H1 (cell line): ENCODE results near the gene NDUFA7. TPM values are rescaled to one million over a fixed set of nuclear protein-coding genes. Genes with fewer than 3 reads are reported as not detected.

Experiments
- CTCF ChIA-PET: fragments of 300-600 bp; sonication (Branson Sonifier 250); formaldehyde crosslinking; loops from one replicate; lab custom pipeline; 2021; ENCODE audit not compliant: partially characterized antibody; lab: Charles Lee
- POLR2A ChIA-PET: fragments of 300-600 bp; sonication (Branson Sonifier 250); formaldehyde crosslinking; loops from one replicate; lab custom pipeline; 2021; ENCODE audit warnings: inconsistent platforms; ENCODE audit not compliant: partially characterized antibody; lab: Charles Lee
- DNase-seq, 2 experiments: peaks; one replicate each; pipeline versions ENCODE4 v3.0.0 to v3.0.0-alpha.2; 2010 to 2022; ENCODE audit warnings: low spot score in 2 of 2, low read depth in 1 of 2, mixed read lengths in 1 of 2
- FAIRE-seq: peaks from 2 replicates; lab custom pipeline; 2011; peaks lifted over from hg19 to GRCh38; lab: Jason Lieb, UNC
- H2AFZ ChIP-seq: 2 replicates; pipeline ENCODE4 v1.8.1; 2012; ENCODE audit warnings: low read length, inconsistent platforms
- H2AK5ac ChIP-seq: 2 replicates; pipeline ENCODE4 v1.6.1; 2013; ENCODE audit warnings: low read depth, low read length
- H2BK120ac ChIP-seq: replicated peaks from 2 replicates; pipeline ENCODE3; 2013; ENCODE audit warnings: low read depth, low read length, inconsistent platforms
- H2BK12ac ChIP-seq: 2 replicates; pipeline ENCODE4 v1.6.1; 2013; ENCODE audit warnings: low read depth, low read length
- H2BK15ac ChIP-seq: 2 replicates; pipeline ENCODE4 v1.6.1; 2013; ENCODE audit warnings: low read length
- H2BK20ac ChIP-seq: 2 replicates; pipeline ENCODE4 v1.6.1; 2013; ENCODE audit warnings: low read length
- H2BK5ac ChIP-seq: 2 replicates; pipeline ENCODE4 v1.6.1; 2013; ENCODE audit warnings: low read depth, low read length
- H3K14ac ChIP-seq: 2 replicates; pipeline ENCODE4 v1.6.1; 2013; ENCODE audit warnings: inconsistent platforms; ENCODE audit not compliant: insufficient read length
- H3K18ac ChIP-seq: 2 replicates; pipeline ENCODE4 v1.6.1; 2013; ENCODE audit warnings: low read length; ENCODE audit errors: extremely low read depth
- H3K23ac ChIP-seq: 2 replicates; pipeline ENCODE4 v1.6.1; 2013; ENCODE audit warnings: inconsistent platforms; ENCODE audit not compliant: insufficient read length
- H3K23me2 ChIP-seq: 2 replicates; pipeline ENCODE4 v1.6.1; 2013; ENCODE audit warnings: low read depth, low read length
- H3K27ac ChIP-seq: 2 replicates; pipeline ENCODE4 v1.6.1; 2011; ENCODE audit warnings: low read depth, low read length, inconsistent platforms
- H3K27me3 ChIP-seq, 4 experiments: replicated peaks in 1 of 4; 1 replicate in 1 of 4; 2 replicates in 3 of 4; pipeline versions ENCODE4 v1.6.1 to v1.8.1; 2011 to 2013; ENCODE audit warnings: low read length in 3 of 4, mild to moderate bottlenecking in 3 of 4, inconsistent platforms in 2 of 4, mixed read lengths in 2 of 4, moderate library complexity in 1 of 4; ENCODE audit not compliant: control insufficient read depth in 3 of 4, insufficient read depth in 3 of 4; ENCODE audit errors: extremely low read depth in 1 of 4
- H3K36me3 ChIP-seq, 4 experiments: 2 replicates each; pipeline versions ENCODE4 v1.6.1 to v1.8.1; 2011 to 2013; ENCODE audit warnings: mild to moderate bottlenecking in 4 of 4, low read length in 3 of 4, moderate library complexity in 2 of 4, control low read depth in 1 of 4, inconsistent platforms in 1 of 4; ENCODE audit not compliant: insufficient read depth in 4 of 4, control insufficient read depth in 2 of 4
- H3K4ac ChIP-seq: replicated peaks from 2 replicates; pipeline ENCODE3; 2013; ENCODE audit warnings: low read length, low read depth, mixed read lengths, inconsistent platforms; ENCODE audit not compliant: insufficient read length
- H3K4me1 ChIP-seq, 4 experiments: replicated peaks in 1 of 4; 1 replicate in 1 of 4; 2 replicates in 3 of 4; pipeline versions ENCODE4 v1.6.1 to v1.8.1; 2011 to 2013; ENCODE audit warnings: low read length in 3 of 4, inconsistent platforms in 2 of 4, mixed read lengths in 1 of 4; ENCODE audit not compliant: insufficient read depth in 4 of 4, control insufficient read depth in 3 of 4
- H3K4me2 ChIP-seq, 2 experiments: 2 replicates each; pipeline versions ENCODE4 v1.6.1 to v1.8.1; 2011 to 2013; ENCODE audit warnings: low read depth in 2 of 2, low read length in 2 of 2, control low read depth in 1 of 2, inconsistent platforms in 1 of 2, mild to moderate bottlenecking in 1 of 2; ENCODE audit not compliant: insufficient read depth in 1 of 2
- H3K4me3 ChIP-seq, 4 experiments: fragments of 200-600, 300-600 bp in 1 of 4; sonication (generic), shearing (Covaris generic), sonication (Bioruptor Twin) in 1 of 4; 2 replicates each; pipeline versions ENCODE4 v1.5.1 to v1.8.1; 2011 to 2016; ENCODE audit warnings: low read length in 4 of 4, low read depth in 3 of 4, control low read depth in 2 of 4, inconsistent platforms in 2 of 4, mild to moderate bottlenecking in 2 of 4, mixed read lengths in 1 of 4, moderate library complexity in 1 of 4; ENCODE audit not compliant: insufficient read depth in 2 of 4; ENCODE audit errors: extremely low read depth in 1 of 4
- H3K56ac ChIP-seq: replicated peaks from 2 replicates; pipeline ENCODE3; 2013; ENCODE audit warnings: low read depth, mild to moderate bottlenecking, mixed read lengths, low read length, inconsistent platforms; ENCODE audit not compliant: insufficient read length
- H3K79me1 ChIP-seq: 2 replicates; pipeline ENCODE4 v1.6.1; 2013; ENCODE audit warnings: low read depth, low read length, control low read depth
- H3K79me2 ChIP-seq, 2 experiments: 2 replicates each; pipeline versions ENCODE4 v1.6.1 to v1.8.1; 2012 to 2013; ENCODE audit warnings: low read length in 2 of 2, mild to moderate bottlenecking in 2 of 2, inconsistent platforms in 1 of 2; ENCODE audit not compliant: insufficient read depth in 2 of 2, control insufficient read depth in 1 of 2
- H3K9ac ChIP-seq, 4 experiments: replicated peaks in 1 of 4; 1 replicate in 1 of 4; 2 replicates in 3 of 4; pipeline versions ENCODE4 v1.6.1 to v1.8.1; 2011 to 2013; ENCODE audit warnings: low read depth in 3 of 4, low read length in 3 of 4, control low read depth in 2 of 4, mild to moderate bottlenecking in 2 of 4, moderate library complexity in 2 of 4, inconsistent platforms in 1 of 4; ENCODE audit errors: extremely low read depth in 1 of 4
- H3K9me3 ChIP-seq, 2 experiments: 2 replicates each; pipeline versions ENCODE4 v1.6.1 to v1.8.1; 2012 to 2013; ENCODE audit warnings: mild to moderate bottlenecking in 2 of 2, moderate library complexity in 2 of 2, control low read depth in 1 of 2, inconsistent platforms in 1 of 2, low read depth in 1 of 2, low read length in 1 of 2, mixed read lengths in 1 of 2; ENCODE audit not compliant: insufficient read depth in 2 of 2
- H4K20me1 ChIP-seq, 2 experiments: replicated peaks in 1 of 2; 2 replicates each; pipeline versions ENCODE3 to v1.8.1; 2011 to 2013; ENCODE audit warnings: inconsistent platforms in 2 of 2, low read length in 2 of 2, mild to moderate bottlenecking in 1 of 2; ENCODE audit not compliant: insufficient read depth in 2 of 2, control insufficient read depth in 1 of 2
- H4K5ac ChIP-seq: 2 replicates; pipeline ENCODE4 v1.6.1; 2013; ENCODE audit warnings: low read length, low read depth, mixed read lengths, inconsistent platforms; ENCODE audit not compliant: insufficient read length
- H4K8ac ChIP-seq: 2 replicates; pipeline ENCODE4 v1.8.0; 2013; ENCODE audit warnings: mild to moderate bottlenecking, moderate library complexity, low read length, inconsistent platforms; ENCODE audit not compliant: insufficient read depth; ENCODE audit errors: extremely low read depth
- H4K91ac ChIP-seq: replicated peaks from 2 replicates; pipeline ENCODE3; 2013; ENCODE audit warnings: low read length, mixed read lengths, inconsistent platforms; ENCODE audit not compliant: insufficient read length
- EP300 ChIP-seq, 2 experiments: IDR thresholded peaks; 1 replicate in 1 of 2; 2 replicates in 1 of 2; pipeline ENCODE4 v1.6.1; 2011 to 2012; ENCODE audit warnings: low read depth in 2 of 2, low read length in 2 of 2, mild to moderate bottlenecking in 2 of 2, borderline replicate concordance in 1 of 2, inconsistent platforms in 1 of 2, moderate library complexity in 1 of 2
- GTF2F1 ChIP-seq: IDR thresholded peaks from 2 replicates; pipeline ENCODE4 v1.6.1; 2012; ENCODE audit warnings: low read depth, low read length, improper control_type of control experiment, borderline replicate concordance
- RBBP5 ChIP-seq: IDR thresholded peaks from 2 replicates; pipeline ENCODE4 v1.7.1; 2012; ENCODE audit warnings: low read depth, mild to moderate bottlenecking, inconsistent platforms, low read length, moderate library complexity, borderline replicate concordance
- WGBS, 2 experiments: shearing (Covaris generic) in 1 of 2; methylation state at CpG; one replicate each; pipeline versions ENCODE4 v1.1.6 to v1.1.7; 2013 to 2015; ENCODE audit warnings: low lambda C conversion rate in 2 of 2, mixed read lengths in 2 of 2, inconsistent platforms in 1 of 2, low coverage in 1 of 2, missing lambda C conversion rate in 1 of 2; ENCODE audit not compliant: insufficient replicate concordance in 2 of 2, insufficient coverage in 1 of 2, insufficient read length in 1 of 2; ENCODE audit errors: extremely low coverage in 1 of 2, missing lambda C conversion rate in 1 of 2; 5-methylcytosine and 5-hydroxymethylcytosine counted together
- polyA plus RNA-seq, 7 experiments: library from polyadenylated mRNA; depleted of rRNA in 3 of 7; stranded (reverse) in 5 of 7; unstranded in 2 of 7; fragments of >200 nt in 5 of 7; fragments of 200-250 nt in 2 of 7; gene quantifications; 1 replicate in 5 of 7; 2 replicates in 1 of 7; 4 replicates in 1 of 7; pipeline versions ENCODE4 v1.2.1 to v1.2.3, GENCODE V29; 2011 to 2013; ENCODE audit warnings: missing spikeins in 2 of 7, mixed read lengths in 2 of 7
- total RNA-seq: library from RNA; stranded (reverse); fragmentation: NEBNext Ultra II Directional; extraction: Animal tissue kit (Norgen Biotek cat#: 25700); gene quantifications from 2 replicates; pipeline ENCODE4 v1.2.1, GENCODE V29; 2021
- TF ChIP-seq, protein P1 (sequence below): IDR thresholded peaks from 2 replicates; pipeline ENCODE4 v1.6.1; 2012; ENCODE audit warnings: inconsistent platforms

The NDUFA7 gene
- total and polyA plus RNA-seq, 2 of the 8 experiments (the other 6 are each of a cell fraction or from before 2014, with no cell fraction given) = 54.4 to 286 TPM

DNA sequence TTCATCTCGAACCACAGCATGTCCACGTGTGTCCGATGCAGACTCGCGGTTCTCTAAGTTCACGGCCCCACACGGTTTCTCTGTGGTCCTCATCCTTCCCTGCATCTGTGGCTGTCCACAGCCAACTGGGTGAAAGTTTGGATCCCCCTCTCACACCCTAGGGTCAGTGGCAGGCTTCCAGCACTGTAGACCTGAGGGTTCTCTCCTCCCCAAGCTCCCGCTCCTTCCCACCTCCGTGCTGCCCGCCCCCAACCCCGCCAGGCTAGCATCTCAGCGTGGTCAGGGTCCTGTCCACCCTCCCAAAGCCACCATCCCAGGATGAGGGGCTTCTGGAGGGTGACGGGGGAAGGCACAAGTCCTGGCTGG is 45.8 kb upstream of the NDUFA7 start:
- Histone ChIP-seq H3K4me3 (peak overlapping the region in 3 of 4 experiments; percentile 20 to 42 (median 26); a peak in 4 of 8 replicates), H4K8ac (peak overlapping the region; percentile 73)

More for the DNA sequence above, 45.8 kb upstream of the NDUFA7 start:
- Histone ChIP-seq H3K4me2 (peak overlapping the region; percentile 38 to 54; a peak in 2 of 4 replicates), H2AFZ (no peak overlapping the region), H3K9me3 (no peaks in the 10 kb centered on the region), H4K91ac (peak overlapping the region; percentile 82), H3K18ac (peak overlapping the region; percentile 83), H3K4me1 (peaks cover 0 to 15% (median 8%) of the 10 kb centered on the region in 4 experiments; a peak in 6 of 7 replicates), H4K5ac (no peak overlapping the region), H3K79me2 (no peaks in the 10 kb centered on the region), H3K79me1 (no peaks in the 10 kb centered on the region; the same call in 1 of the 2 replicates), H4K20me1 (no peaks in the 10 kb centered on the region), H2BK120ac (peak overlapping the region; percentile 18), H3K27ac (no peak overlapping the region), H3K36me3 (no peaks in the 10 kb centered on the region), H2BK12ac (peak overlapping the region; percentile 53; the same call in 1 of the 2 replicates), H3K23ac (no peak overlapping the region), H3K9ac (no peak overlapping the region), H2BK15ac (peak overlapping the region; percentile 83; the same call in 1 of the 2 replicates), H3K4ac (peak overlapping the region; percentile 91), H3K14ac (no peak overlapping the region), H2AK5ac (no peak overlapping the region), H2BK20ac (no peak overlapping the region), H3K27me3 (peaks cover 0 to 24% (median 17%) of the 10 kb centered on the region in 4 experiments; a peak in 6 of 7 replicates), H3K23me2 (peaks cover 18% of the 10 kb centered on the region; the same call in 1 of the 2 replicates), H2BK5ac (peak overlapping the region; percentile 83; the same call in 1 of the 2 replicates), H3K56ac (no peak overlapping the region)
- TF ChIP-seq RBBP5 = 0 out of 2 replicates have a peak, but pooled peaks have one; percentile 45
- TF ChIP-seq GTF2F1 = no peak
- TF ChIP-seq, protein P1, sequence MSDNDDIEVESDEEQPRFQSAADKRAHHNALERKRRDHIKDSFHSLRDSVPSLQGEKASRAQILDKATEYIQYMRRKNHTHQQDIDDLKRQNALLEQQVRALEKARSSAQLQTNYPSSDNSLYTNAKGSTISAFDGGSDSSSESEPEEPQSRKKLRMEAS = no peak
- no peak for TF ChIP-seq EP300 (IDR thresholded peaks at IDR 0.05; ENCODE audit: borderline replicate concordance in 1 of 2, low read depth in 2 of 2, low read length in 2 of 2)
- WGBS, 2 experiments = 82% methylated on average over 12 of the region's 13 CpGs; no CpG with 5 or more reads in 1 of the 2 experiments
- POLR2A ChIA-PET = interaction anchor here (0.7 to 9.2 kb wide), 11 partner anchors 9 to 147 kb away, joined by 3 to 71 read pairs (median 4); partner anchors contain the start of genes HNRNPM, KANK3, RAB11B and ZNF414
- no peak for FAIRE-seq
- DNase-seq = no peak
- CTCF ChIA-PET = interaction anchor here (0.6 to 6.0 kb wide), 6 partner anchors 13 to 97 kb away, joined by 3 to 57 read pairs (median 4); no protein-coding TSS in a partner anchor
